ENCODE measurements around the gene C10orf90.

- TF ChIP-seq CTCF (conservative IDR thresholded peaks at IDR 0.05; ENCODE audit: low read length): no peak
- no peak for TF ChIP-seq EZH2phosphoT487 (IDR thresholded peaks at IDR 0.05; ENCODE audit: borderline replicate concordance)
These were observed 253.2 kb downstream of the C10orf90 start for GRCh38 chr10:126417220-126417825.
